ENCODE results near the gene MAML3.
A peak's percentile ranks its signal among the peaks of the same experiment; 100 is the strongest.

The MAML3 gene

GRCh38 chr4:140003876-140004548 lies 150.0 kb downstream of the MAML3 start:
- no peak for DNase-seq (ENCODE audit: low read depth)

DNA sequence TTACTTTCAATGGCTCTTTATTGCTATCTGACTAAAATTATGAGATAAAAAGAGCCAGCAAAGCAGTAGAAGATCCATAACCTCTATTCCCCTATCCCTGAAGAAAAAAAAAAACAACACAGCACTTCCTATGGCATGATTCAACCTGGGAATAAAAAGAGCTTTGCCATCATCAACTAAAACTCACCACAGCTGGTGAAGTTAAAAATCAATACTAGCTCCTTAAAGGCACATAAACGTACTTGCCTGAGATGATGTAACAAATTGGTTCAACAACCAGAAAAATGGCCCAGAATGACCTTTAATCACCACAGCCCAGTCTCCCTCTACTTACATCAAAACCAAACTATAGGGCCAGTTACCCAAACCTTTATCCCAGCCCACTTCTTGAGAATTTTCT lies 153.8 kb downstream of the MAML3 start:
- no peak for DNase-seq (ENCODE audit: low read depth)

- DNase-seq (ENCODE audit: low read depth) = peak; percentile 97
Measured at GRCh38 chr4:139988863-139989765, 164.9 kb downstream of the MAML3 start.

GRCh38 chr4:139987502-139987850 lies 166.5 kb downstream of the MAML3 start:
- DNase-seq (ENCODE audit: low read depth) = no peak

DNA sequence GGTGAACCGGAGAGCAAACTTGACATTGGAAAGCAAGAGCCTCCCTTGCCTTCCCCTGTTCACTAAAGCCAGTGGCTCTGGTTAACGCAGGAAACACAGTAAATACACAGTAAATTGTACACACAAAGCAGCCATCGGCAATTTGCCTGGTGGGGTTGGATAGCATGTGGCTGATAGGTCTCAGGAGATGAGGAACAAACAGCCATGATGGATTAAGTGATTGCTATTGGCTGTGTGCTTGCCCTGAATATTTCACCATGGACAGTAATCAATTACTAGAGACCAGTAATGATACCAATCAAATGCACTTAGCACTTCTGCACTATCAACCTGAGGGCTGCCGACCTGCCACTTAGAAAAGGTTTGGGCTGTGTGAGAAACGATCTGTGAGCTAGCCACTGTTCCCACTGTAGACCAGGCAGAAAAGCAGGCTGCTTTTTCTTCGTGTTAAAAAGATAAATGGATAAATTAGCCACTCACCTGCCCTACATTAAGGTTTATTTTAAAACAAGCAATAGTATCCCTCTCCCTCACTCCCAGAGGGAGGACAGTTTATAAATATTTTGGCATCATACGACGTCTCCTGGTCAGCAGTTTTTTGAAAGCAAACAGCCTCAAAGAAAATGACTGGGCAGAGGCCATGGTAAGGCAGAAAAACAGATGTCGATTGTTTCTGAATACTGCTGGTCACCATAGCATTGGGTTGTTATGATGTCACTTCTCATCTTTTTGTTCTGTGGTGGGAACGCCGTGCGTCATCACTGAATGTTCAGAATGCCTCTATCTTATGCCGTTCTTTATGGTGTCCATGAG lies 167.1 kb downstream of the MAML3 start:
- DNase-seq (ENCODE audit: low read depth) = no peak

DNA sequence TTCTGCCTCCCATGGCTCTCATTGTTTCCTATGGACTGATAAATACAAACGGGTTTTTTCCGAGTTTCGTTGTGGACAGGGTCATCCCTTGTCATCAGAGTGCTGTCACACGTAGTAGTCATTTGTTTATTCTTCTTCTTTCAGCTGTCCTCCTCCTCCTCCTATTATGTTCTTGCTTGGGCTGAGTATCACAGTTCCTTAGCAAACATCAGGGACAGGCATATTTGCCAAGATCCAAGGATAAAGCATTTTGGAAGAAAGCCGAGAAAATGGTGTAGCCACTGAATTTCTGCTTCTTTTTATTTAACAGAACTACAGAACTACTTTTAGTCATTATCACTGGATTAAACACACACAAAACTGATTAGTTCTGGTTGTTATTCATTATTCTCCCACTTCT lies 167.9 kb downstream of the MAML3 start:
- DNase-seq (ENCODE audit: low read depth) = no peak

DNA sequence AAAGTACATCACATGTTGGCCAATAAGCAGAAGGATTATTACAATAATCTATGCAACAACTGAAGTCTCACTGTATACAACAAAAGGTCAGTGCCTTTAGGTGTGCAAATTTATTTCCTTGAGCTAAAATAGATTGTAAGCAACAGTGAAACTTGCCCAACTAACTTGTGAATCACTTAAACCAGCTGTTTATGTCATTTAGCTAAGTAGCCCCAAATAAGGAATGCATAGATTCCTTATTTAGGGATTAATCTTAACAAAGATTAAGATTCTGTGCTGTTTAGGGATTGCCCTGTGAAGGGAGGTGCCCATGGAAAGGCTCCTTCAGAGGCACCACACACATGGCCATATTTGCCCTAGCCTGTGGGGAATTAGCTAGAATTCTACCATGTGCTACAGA lies 168.6 kb downstream of the MAML3 start:
- no peak for DNase-seq (ENCODE audit: low read depth)

DNA sequence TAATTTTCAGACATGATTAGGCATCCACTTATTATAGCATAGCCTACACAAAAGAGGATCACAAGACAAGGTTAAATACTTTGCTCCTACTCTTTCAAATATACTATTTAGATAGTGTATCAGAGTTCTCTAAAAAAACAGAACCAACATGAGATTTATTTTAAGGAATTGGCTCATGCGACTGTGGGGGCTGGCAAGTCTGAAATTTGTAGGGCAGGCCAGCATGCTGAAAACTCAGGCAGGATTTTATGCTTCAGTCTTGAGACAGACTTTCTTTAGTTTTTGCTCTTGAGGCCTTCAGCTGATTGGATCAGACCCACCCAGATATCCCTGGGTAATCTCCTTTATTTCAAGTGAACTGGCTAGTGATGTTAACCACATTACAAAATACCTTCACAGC lies 169.5 kb downstream of the MAML3 start:
- DNase-seq (ENCODE audit: low read depth) = no peak

GRCh38 chr4:139978692-139979091 lies 175.3 kb downstream of the MAML3 start:
- no peak for DNase-seq (ENCODE audit: low read depth)

GRCh38 chr4:139977838-139978609 lies 176.0 kb downstream of the MAML3 start:
- no peak for DNase-seq (ENCODE audit: low read depth)

DNA sequence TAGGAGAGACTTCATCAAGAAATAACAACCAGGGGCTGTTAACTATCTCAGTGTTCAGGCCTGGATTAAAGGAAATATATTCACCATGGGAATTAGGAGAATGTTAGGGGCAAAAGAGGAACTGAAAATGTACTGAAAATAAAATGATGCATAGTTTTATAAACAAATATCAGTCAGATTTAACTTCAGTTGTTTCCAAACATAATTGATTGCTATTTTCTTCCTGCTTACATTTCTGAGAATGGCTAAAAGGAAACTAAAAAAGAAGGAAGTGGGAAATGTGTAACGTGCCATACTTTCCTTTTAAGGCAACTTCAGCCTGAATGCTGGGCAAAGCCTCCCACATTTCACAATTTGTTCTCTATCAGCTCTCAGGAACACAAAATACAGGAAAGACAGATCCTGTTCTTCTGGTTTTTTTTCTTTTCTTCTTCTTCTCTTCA lies 178.1 kb downstream of the MAML3 start:
- peak; percentile 70 for DNase-seq (ENCODE audit: low read depth)

DNA sequence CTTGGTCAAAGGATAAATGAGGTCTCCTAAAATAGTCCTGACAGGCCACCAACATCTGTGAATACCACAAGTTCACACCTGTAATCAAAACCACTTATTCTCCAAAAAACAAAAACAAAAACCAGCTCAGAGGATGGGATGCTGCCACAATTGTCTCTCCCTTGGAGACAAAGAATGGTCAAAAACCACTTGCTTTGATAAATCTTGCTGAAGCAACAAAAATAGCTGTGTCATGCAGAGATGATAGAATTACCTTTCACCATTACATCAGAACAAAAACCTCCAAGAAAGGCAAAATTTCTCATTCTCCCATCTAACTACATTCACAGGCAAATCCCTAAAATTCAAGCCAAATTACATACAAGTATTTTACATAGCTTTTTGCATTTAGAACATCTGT lies 180.4 kb downstream of the MAML3 start:
- DNase-seq (ENCODE audit: low read depth) = no peak

- peak; percentile 55 for DNase-seq (ENCODE audit: low read depth)
Measured at GRCh38 chr4:139973015-139973414, 181.0 kb downstream of the MAML3 start.

- DNase-seq (ENCODE audit: low read depth) = no peak
Measured at GRCh38 chr4:139972305-139972704, 181.7 kb downstream of the MAML3 start.

GRCh38 chr4:139971111-139971510 lies 182.9 kb downstream of the MAML3 start:
- DNase-seq (ENCODE audit: low read depth) = no peak

- DNase-seq (ENCODE audit: low read depth) = no peak
Measured at GRCh38 chr4:139969635-139970266, 184.2 kb downstream of the MAML3 start.

- DNase-seq (ENCODE audit: low read depth) = no peak
Measured at GRCh38 chr4:139968831-139969230, 185.2 kb downstream of the MAML3 start.

DNA sequence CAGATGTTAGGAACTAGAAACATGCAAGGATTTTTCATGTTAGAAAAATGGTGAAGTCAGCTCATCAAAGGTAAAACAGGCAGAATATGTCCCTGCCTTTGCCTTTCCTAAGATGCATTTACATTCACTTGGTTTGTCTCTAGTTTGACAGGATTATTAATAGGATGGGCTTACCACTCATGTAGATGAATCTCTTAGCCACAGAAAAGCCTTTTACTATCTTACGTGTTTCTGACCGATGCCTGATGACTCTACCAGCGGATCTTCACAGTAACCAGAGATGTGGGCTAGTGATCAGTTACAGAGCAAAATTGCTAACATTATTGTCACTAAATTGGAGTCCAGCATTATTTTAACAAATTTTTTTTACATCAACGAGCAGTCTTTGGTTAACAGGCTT lies 187.6 kb downstream of the MAML3 start:
- DNase-seq (ENCODE audit: low read depth) = no peak

DNA sequence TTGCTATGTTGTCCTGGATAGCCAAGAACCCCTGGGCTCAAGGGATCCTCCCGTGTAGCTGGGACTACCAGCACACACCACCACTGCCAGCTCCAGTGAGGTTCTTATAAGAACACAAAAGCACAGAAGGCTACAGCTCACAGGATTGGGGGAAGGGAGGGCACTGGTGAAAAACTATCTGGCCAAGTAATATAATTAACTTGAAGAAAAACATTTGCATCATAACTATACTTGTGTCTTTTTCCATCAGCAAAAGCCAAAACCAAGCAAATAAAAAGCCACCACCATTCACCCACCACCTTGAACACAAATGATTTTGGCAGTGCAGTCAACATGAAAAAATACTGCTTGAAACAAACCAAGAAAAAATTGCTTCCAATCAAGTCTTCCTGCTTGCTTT lies 188.2 kb downstream of the MAML3 start:
- no peak for DNase-seq (ENCODE audit: low read depth)

GRCh38 chr4:139963708-139964107 lies 190.3 kb downstream of the MAML3 start:
- DNase-seq (ENCODE audit: low read depth) = no peak

DNA sequence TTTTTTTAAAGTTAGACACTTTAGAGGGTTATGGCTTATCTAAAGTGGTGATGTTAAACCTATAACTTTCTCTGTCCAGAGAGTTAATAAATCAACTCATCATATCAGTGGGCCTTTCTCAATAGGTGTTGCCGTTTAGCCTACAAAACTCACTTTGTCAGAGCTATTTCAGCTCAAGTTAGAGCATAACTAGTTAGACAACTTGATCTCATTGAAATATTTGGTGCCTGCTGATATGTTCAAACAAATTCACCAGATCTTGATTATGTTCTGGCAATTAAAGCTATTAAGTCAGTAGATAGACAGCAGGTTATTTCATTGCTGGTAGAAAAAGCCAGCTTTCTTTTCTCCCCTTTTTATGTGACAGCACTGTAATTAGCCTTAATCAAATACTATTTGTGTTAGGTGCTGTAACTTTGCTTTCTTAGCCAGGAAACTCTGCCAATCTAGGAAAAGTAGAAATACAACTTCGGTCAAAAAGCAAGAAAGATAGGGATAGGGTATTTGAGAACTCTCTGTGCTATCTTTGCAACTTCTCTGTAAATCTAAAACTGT lies 191.8 kb downstream of the MAML3 start:
- DNase-seq (ENCODE audit: low read depth) = no peak
